ENCODE measurements around the gene APBB2. TPM values are rescaled to one million over a fixed set of nuclear protein-coding genes. Genes with fewer than 3 reads are reported as not detected.

The APBB2 gene
- total and polyA plus RNA-seq, 2 experiments from 2014 or later = 24.1 to 61.0 TPM

GRCh38 chr4:41069257-41069656 is 145.1 kb downstream of the APBB2 start:
- Histone ChIP-seq H3K4me1 (ENCODE audit: insufficient read depth) (peaks cover 6% of the 10 kb centered on the region; the same call in 1 of the 2 replicates), H3K9me2 (ENCODE audit: insufficient read depth) (no peaks in the 10 kb centered on the region), H3K9ac (no peak overlapping the region), H3K36me3 (ENCODE audit: low read depth) (no peaks in the 10 kb centered on the region), H2AFZ (no peak overlapping the region), H3K27me3 (replicated peaks; ENCODE audit: insufficient read depth) (no peaks in the 10 kb centered on the region), H3K4me2 (ENCODE audit: unreplicated experiment) (no peak overlapping the region), H3K27ac (no peak overlapping the region), H3F3A (ENCODE audit: insufficient read depth) (no peaks in the 10 kb centered on the region), H3K9me3 (ENCODE audit: low read depth) (no peaks in the 10 kb centered on the region), H3K4me3 (no peak overlapping the region), H3K79me2 (ENCODE audit: insufficient read depth) (peaks cover 63% of the 10 kb centered on the region), H4K20me1 (ENCODE audit: insufficient read depth) (no peaks in the 10 kb centered on the region)
- TF ChIP-seq EZH2 (IDR thresholded peaks at IDR 0.05; ENCODE audit: insufficient read depth, poor library complexity, severe bottlenecking) = no peak
- TF ChIP-seq EZH2phosphoT487 (IDR thresholded peaks at IDR 0.05; ENCODE audit: insufficient read depth, low read depth) = no peak
- in situ Hi-C loops (cut with MboI) = no loop called here
- DNase-seq = peak; percentile 2
- WGBS, 2 experiments (ENCODE audit: low coverage in 1 of 2, low lambda C conversion rate in 2 of 2, missing lambda C conversion rate in 2 of 2) = 35 to 41% methylated on average over 5 of the region's 5 CpGs

GRCh38 chr4:41067369-41067768 is 147.0 kb downstream of the APBB2 start:
- H3K27me3 ChIP-seq (replicated peaks; ENCODE audit: insufficient read depth) = no peaks in the 10 kb centered on the region
- H4K20me1 ChIP-seq (ENCODE audit: insufficient read depth) = no peaks in the 10 kb centered on the region
- WGBS, 2 experiments (ENCODE audit: low coverage in 1 of 2, low lambda C conversion rate in 2 of 2, missing lambda C conversion rate in 2 of 2) = 89 to 92% methylated on average over 5 of the region's 5 CpGs
- H2AFZ ChIP-seq = no peak overlapping the region
- H3K4me3 ChIP-seq = no peak overlapping the region
- TF ChIP-seq EZH2phosphoT487 (IDR thresholded peaks at IDR 0.05; ENCODE audit: insufficient read depth, low read depth) = no peak
- no peak for TF ChIP-seq EZH2 (IDR thresholded peaks at IDR 0.05; ENCODE audit: insufficient read depth, poor library complexity, severe bottlenecking)
- no peaks in the 10 kb centered on the region for H3K36me3 ChIP-seq (ENCODE audit: low read depth)
- no peak overlapping the region for H3K9ac ChIP-seq
- in situ Hi-C loops (cut with MboI) = no loop called here
- H3K79me2 ChIP-seq (ENCODE audit: insufficient read depth) = peaks cover 54% of the 10 kb centered on the region
- H3F3A ChIP-seq (ENCODE audit: insufficient read depth) = no peaks in the 10 kb centered on the region
- H3K4me2 ChIP-seq (ENCODE audit: unreplicated experiment) = no peak overlapping the region
- no peaks in the 10 kb centered on the region for H3K9me3 ChIP-seq (ENCODE audit: low read depth)
- peaks cover 6% of the 10 kb centered on the region; the same call in 1 of the 2 replicates for H3K4me1 ChIP-seq (ENCODE audit: insufficient read depth)
- H3K27ac ChIP-seq = no peak overlapping the region
- peak; percentile 39 for DNase-seq
- no peaks in the 10 kb centered on the region for H3K9me2 ChIP-seq (ENCODE audit: insufficient read depth)

- TF ChIP-seq EZH2 (IDR thresholded peaks at IDR 0.05; ENCODE audit: insufficient read depth, poor library complexity, severe bottlenecking) (no peak), EZH2phosphoT487 (IDR thresholded peaks at IDR 0.05; ENCODE audit: insufficient read depth, low read depth) (no peak)
- Histone ChIP-seq H3K4me3 (no peak overlapping the region), H4K20me1 (ENCODE audit: insufficient read depth) (no peaks in the 10 kb centered on the region), H3K9me2 (ENCODE audit: insufficient read depth) (no peaks in the 10 kb centered on the region), H3K4me2 (ENCODE audit: unreplicated experiment) (no peak overlapping the region), H3K4me1 (ENCODE audit: insufficient read depth) (peaks cover 14% of the 10 kb centered on the region), H3K9ac (no peak overlapping the region), H3K79me2 (ENCODE audit: insufficient read depth) (peaks cover 41% of the 10 kb centered on the region), H3K9me3 (ENCODE audit: low read depth) (no peaks in the 10 kb centered on the region), H3K27ac (no peak overlapping the region), H3K36me3 (ENCODE audit: low read depth) (no peaks in the 10 kb centered on the region), H3F3A (ENCODE audit: insufficient read depth) (0 out of 2 replicates have a peak, but pooled peaks cover 7% of the 10 kb centered on the region), H2AFZ (no peak overlapping the region), H3K27me3 (replicated peaks; ENCODE audit: insufficient read depth) (no peaks in the 10 kb centered on the region)
- WGBS, 2 experiments (ENCODE audit: low coverage in 1 of 2, low lambda C conversion rate in 2 of 2, missing lambda C conversion rate in 2 of 2) = 87 to 88% methylated on average over 4 of the region's 4 CpGs
- no peak for DNase-seq
- in situ Hi-C loops (cut with MboI) = no loop called here
Measured at GRCh38 chr4:41066049-41066448, 148.3 kb downstream of the APBB2 start.

- H3K27me3 ChIP-seq (replicated peaks; ENCODE audit: insufficient read depth) = no peaks in the 10 kb centered on the region
- no peaks in the 10 kb centered on the region for H4K20me1 ChIP-seq (ENCODE audit: insufficient read depth)
- no peak for DNase-seq
- H3K4me2 ChIP-seq (ENCODE audit: unreplicated experiment) = no peak overlapping the region
- H2AFZ ChIP-seq = no peak overlapping the region
- H3K9me3 ChIP-seq (ENCODE audit: low read depth) = no peaks in the 10 kb centered on the region
- H3K79me2 ChIP-seq (ENCODE audit: insufficient read depth) = peaks cover 41% of the 10 kb centered on the region
- TF ChIP-seq EZH2phosphoT487 (IDR thresholded peaks at IDR 0.05; ENCODE audit: insufficient read depth, low read depth) (no peak), EZH2 (IDR thresholded peaks at IDR 0.05; ENCODE audit: insufficient read depth, poor library complexity, severe bottlenecking) (no peak)
- H3K4me1 ChIP-seq (ENCODE audit: insufficient read depth) = peaks cover 14% of the 10 kb centered on the region
- no peaks in the 10 kb centered on the region for H3K9me2 ChIP-seq (ENCODE audit: insufficient read depth)
- in situ Hi-C loops (cut with MboI) = no loop called here
- peaks cover 10% of the 10 kb centered on the region; the same call in 1 of the 2 replicates for H3F3A ChIP-seq (ENCODE audit: insufficient read depth)
- no peak overlapping the region for H3K4me3 ChIP-seq
- no peak overlapping the region for H3K9ac ChIP-seq
- 73% methylated on average over 5 of the region's 5 CpGs for WGBS, 2 experiments (ENCODE audit: low coverage in 1 of 2, low lambda C conversion rate in 2 of 2, missing lambda C conversion rate in 2 of 2)
- H3K36me3 ChIP-seq (ENCODE audit: low read depth) = no peaks in the 10 kb centered on the region
- no peak overlapping the region for H3K27ac ChIP-seq
Measured at GRCh38 chr4:41065434-41066006, 148.8 kb downstream of the APBB2 start.
